ENCODE data around the gene BMP6. TPM values are rescaled to one million over a fixed set of nuclear protein-coding genes. Genes with fewer than 3 reads are reported as not detected.

The BMP6 gene
- total RNA-seq, 1 donor from 2014 or later = not detected

DNA sequence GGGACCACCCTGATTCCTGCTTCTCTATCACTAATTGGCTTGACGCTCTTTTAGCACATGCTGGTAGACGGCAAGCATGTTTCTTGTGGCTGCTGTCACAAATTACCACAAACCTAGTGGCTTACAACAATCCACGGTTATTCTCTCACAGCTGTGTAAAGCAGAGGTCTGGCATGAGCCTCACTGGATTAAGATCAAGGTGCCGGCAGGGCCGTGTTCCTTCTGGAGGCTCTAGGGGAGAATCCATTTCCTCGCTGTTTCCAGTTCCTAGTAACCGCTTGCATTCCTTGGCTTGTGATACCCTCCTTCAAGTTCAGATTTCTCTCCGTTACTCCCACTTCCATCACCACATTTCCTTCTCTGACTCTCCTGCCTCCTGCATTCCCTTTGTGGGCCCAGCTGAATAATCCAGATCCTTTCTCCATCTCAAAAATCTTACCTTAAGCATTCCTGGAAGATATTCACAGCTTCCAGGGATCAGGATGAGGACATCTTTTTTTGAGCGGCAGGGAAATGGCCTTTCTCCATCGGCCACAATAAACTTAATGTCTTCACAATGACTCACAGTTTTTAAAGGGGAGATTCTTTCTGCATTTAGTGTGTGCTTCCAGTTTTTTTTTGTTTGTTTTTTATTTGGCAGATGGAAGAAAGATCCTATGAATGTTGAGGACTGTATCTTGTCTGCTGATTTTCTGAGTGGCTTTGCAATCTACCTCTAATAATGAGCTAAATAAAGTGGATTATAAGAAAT lies 39.9 kb downstream of the BMP6 start:
- H3K4me1 Mint-ChIP-seq (ENCODE audit: unreplicated experiment) = no peaks in the 10 kb centered on the region
- H3K27ac Mint-ChIP-seq (ENCODE audit: unreplicated experiment) = no peak overlapping the region
- DNase-seq (ENCODE audit: extremely low spot score, unreplicated experiment) = no peak
- no peak overlapping the region for H3K4me3 Mint-ChIP-seq (ENCODE audit: unreplicated experiment)
- no peaks in the 10 kb centered on the region for H3K36me3 Mint-ChIP-seq (ENCODE audit: unreplicated experiment)
- TF ChIP-seq, protein P1, sequence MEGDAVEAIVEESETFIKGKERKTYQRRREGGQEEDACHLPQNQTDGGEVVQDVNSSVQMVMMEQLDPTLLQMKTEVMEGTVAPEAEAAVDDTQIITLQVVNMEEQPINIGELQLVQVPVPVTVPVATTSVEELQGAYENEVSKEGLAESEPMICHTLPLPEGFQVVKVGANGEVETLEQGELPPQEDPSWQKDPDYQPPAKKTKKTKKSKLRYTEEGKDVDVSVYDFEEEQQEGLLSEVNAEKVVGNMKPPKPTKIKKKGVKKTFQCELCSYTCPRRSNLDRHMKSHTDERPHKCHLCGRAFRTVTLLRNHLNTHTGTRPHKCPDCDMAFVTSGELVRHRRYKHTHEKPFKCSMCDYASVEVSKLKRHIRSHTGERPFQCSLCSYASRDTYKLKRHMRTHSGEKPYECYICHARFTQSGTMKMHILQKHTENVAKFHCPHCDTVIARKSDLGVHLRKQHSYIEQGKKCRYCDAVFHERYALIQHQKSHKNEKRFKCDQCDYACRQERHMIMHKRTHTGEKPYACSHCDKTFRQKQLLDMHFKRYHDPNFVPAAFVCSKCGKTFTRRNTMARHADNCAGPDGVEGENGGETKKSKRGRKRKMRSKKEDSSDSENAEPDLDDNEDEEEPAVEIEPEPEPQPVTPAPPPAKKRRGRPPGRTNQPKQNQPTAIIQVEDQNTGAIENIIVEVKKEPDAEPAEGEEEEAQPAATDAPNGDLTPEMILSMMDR (IDR thresholded peaks at IDR 0.05) = no peak
- H3K27me3 Mint-ChIP-seq (ENCODE audit: unreplicated experiment) = peaks cover 2% of the 10 kb centered on the region
- H3K9me3 Mint-ChIP-seq (ENCODE audit: unreplicated experiment) = no peaks in the 10 kb centered on the region

DNA sequence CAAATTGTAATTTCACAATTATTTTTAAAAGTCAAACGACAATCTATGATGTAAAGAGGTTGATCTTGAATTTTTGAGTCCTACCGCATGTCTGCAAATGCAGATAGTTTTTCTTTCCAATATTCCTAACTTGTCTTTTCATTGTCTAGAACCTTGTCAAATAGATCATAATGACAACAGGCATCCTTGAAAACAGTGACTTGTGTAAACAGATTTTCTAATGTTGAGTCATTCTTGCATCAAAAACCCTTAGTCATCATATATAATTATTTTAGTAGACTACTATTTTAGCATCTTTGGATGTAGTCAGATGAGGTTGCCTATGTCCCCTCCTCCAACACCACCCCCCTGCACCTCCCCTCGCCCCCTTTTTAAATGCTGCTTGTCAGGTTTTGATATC lies 43.8 kb downstream of the BMP6 start:
- Mint-ChIP-seq H3K4me1 (ENCODE audit: unreplicated experiment) (no peaks in the 10 kb centered on the region), H3K36me3 (ENCODE audit: unreplicated experiment) (no peaks in the 10 kb centered on the region), H3K27ac (ENCODE audit: unreplicated experiment) (no peak overlapping the region), H3K4me3 (ENCODE audit: unreplicated experiment) (no peak overlapping the region), H3K27me3 (ENCODE audit: unreplicated experiment) (peaks cover under 1% of the 10 kb centered on the region), H3K9me3 (ENCODE audit: unreplicated experiment) (no peaks in the 10 kb centered on the region)
- TF ChIP-seq, protein P1 (IDR thresholded peaks at IDR 0.05) = no peak
- DNase-seq (ENCODE audit: extremely low spot score, unreplicated experiment) = no peak

DNA sequence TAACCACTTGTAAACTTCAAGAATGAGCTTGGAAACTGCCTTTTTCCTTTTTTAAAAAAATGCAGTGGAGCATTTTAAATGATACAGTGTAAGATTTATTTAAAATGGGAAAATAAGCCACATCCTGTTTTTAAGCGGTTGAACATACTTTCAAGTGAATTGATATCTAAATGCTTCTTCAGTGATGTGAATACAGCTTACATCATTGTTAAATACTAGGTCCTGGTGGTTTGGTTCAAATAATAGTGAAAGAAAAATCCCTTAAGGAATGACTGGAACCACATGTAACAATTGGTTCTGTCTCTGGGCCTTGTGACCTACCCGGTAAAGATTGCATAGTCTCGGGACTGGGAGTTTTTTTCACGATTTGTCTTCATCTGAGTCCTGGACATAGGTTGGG lies 44.2 kb downstream of the BMP6 start:
- Mint-ChIP-seq H3K4me3 (ENCODE audit: unreplicated experiment) (no peak overlapping the region), H3K36me3 (ENCODE audit: unreplicated experiment) (no peaks in the 10 kb centered on the region), H3K27me3 (ENCODE audit: unreplicated experiment) (peaks cover 5% of the 10 kb centered on the region), H3K9me3 (ENCODE audit: unreplicated experiment) (no peaks in the 10 kb centered on the region), H3K27ac (ENCODE audit: unreplicated experiment) (no peak overlapping the region), H3K4me1 (ENCODE audit: unreplicated experiment) (no peaks in the 10 kb centered on the region)
- no peak for DNase-seq (ENCODE audit: extremely low spot score, unreplicated experiment)
- TF ChIP-seq, protein P1 (IDR thresholded peaks at IDR 0.05) = no peak

DNA sequence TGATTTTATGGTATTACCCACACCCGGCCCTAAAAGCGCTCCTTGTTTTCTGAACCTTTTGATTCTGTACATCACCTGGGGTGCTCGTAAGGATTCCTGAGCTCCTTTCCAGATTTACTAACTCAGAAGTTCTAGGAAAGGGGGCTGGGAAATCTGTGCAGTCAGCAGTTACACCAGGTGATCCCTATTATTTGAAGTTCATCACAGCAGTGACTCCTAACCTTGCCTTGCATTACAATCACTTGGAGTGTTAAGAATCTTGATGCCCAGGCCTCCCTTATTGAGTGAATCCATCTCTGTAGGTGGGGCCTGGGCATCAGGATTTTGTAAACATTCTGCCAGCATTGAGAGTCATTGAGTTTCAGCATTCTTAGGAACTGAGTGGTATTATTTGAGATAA lies 44.7 kb downstream of the BMP6 start:
- DNase-seq (ENCODE audit: extremely low spot score, unreplicated experiment) = no peak
- no peak overlapping the region for H3K27ac Mint-ChIP-seq (ENCODE audit: unreplicated experiment)
- no peak overlapping the region for H3K4me3 Mint-ChIP-seq (ENCODE audit: unreplicated experiment)

DNA sequence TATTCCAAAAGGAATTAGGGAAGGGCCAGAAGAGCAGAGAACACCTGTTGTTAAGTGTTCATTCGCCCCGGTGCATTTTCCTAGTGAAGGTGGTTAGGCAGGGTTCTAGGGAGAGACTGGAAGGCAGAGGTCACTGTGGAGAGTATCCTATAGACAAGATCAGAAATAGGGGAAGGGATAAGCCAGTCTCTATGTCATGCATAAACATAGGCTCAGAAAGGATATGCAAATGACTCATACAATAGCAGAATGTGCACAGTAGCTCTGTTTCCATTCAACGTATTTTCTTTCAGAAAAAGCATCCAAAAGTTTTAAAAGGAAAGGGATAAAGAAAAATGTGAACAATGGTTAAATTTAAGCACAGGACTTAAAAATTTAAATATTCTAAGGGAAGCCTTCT lies 47.4 kb downstream of the BMP6 start:
- Mint-ChIP-seq H3K4me3 (ENCODE audit: unreplicated experiment) (no peak overlapping the region), H3K9me3 (ENCODE audit: unreplicated experiment) (no peaks in the 10 kb centered on the region), H3K36me3 (ENCODE audit: unreplicated experiment) (no peaks in the 10 kb centered on the region), H3K4me1 (ENCODE audit: unreplicated experiment) (no peaks in the 10 kb centered on the region), H3K27me3 (ENCODE audit: unreplicated experiment) (peaks cover 16% of the 10 kb centered on the region), H3K27ac (ENCODE audit: unreplicated experiment) (no peak overlapping the region)
- no peak for DNase-seq (ENCODE audit: extremely low spot score, unreplicated experiment)
- TF ChIP-seq, protein P1 (IDR thresholded peaks at IDR 0.05) = no peak

More for the DNA sequence above, 44.7 kb downstream of the BMP6 start:
- TF ChIP-seq, protein P1 (IDR thresholded peaks at IDR 0.05) = no peak
- Mint-ChIP-seq H3K9me3 (ENCODE audit: unreplicated experiment) (no peaks in the 10 kb centered on the region), H3K27me3 (ENCODE audit: unreplicated experiment) (peaks cover 10% of the 10 kb centered on the region), H3K36me3 (ENCODE audit: unreplicated experiment) (no peaks in the 10 kb centered on the region), H3K4me1 (ENCODE audit: unreplicated experiment) (no peaks in the 10 kb centered on the region)
